GM18951 (cell line): ENCODE data around the gene ABHD12B.

Source experiments
- POLR2A ChIP-seq: IDR thresholded peaks from 4 replicates; pipeline ENCODE4 v1.6.1; 2011; ENCODE audit warnings: mild to moderate bottlenecking; ENCODE audit not compliant: insufficient read length, insufficient read depth; ENCODE audit errors: extremely low read depth
- in situ Hi-C: fragments of 300-500 bp; cut with MboI; formaldehyde crosslinking; loops from one replicate; pipeline ENCODE4 v1.12.0; 2022; ENCODE audit warnings: low sequenced_read_pairs, mixed read lengths, inconsistent platforms; ENCODE audit not compliant: unreplicated experiment

Gene ABHD12B

DNA sequence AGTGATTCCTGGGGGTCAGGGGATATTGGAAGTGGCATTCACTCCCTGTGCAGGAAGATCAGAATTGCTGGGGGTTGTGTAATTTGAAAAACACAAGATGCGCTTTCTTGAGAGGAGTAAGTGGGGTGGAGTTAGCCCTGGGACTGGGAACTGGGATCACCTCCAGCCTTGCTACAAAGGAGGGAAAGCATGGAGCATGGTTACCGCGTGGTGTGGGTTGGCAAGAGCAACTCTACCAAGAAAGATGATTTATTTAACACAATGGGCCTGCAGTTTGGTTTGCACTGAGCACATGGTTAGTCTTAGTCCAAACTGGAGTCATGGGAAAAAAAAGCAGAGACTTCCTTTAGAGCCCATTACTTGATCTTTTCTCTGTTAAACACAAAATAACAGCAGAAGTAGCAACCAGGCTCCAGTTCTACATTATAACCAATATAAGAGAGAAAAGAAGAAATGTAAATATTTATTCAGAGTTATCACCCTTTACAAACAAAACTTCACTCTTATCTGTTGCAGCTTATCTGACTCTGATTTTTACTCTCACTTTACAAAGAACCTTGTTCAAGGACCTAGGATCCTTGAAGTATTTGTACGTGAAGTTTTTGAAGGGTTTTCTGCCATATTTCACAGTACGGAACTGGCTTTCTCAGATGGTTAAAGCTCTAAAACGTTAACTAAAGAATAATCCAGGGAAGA, 38.8 kb upstream of the ABHD12B start:
- TF ChIP-seq POLR2A = no peak
- in situ Hi-C loops = no loop called here

DNA sequence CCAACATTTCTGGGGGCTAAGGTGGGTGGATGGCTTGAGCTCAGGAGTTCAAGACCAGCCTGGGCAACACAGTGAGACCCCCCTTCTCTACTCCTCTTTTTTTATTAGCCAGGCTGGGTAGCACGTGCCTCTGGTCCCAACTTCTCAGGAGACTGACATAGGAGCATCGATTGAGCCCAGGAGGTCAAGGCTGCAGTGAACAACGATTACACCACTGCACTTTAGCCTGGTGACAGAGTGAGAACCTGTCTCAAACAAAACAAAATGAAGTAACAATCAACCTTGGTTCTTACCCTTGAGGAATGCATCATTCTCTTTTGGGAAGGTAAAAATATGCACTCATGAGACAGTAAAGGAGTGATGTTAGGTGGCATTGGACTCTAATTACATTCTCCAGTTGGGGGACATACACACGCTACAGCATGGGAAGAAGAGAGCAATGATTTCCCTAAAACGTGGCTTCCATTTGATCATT, 37.0 kb upstream of the ABHD12B start:
- in situ Hi-C loops = no loop called here
- TF ChIP-seq POLR2A = peak; percentile 11

DNA sequence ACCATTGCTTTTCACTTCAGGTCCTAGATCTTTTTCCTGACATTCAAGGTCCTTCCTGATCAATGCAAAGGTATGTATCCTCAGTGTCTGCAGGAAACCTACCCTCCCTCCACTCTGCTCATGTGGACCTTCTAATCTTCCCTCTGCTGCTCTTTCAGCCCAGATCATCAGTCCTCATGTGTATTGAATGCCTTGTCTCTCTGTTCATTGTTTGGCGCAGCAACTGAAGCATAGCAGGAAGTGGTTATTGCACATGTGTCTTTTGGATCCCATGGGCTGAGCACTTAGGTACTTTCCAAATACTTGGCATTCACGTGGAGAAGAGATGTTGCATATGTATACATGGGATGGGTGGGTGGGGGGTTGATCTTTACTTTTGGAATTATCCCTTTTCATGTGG, 36.6 kb upstream of the ABHD12B start:
- in situ Hi-C loops = no loop called here
- TF ChIP-seq POLR2A = no peak

DNA sequence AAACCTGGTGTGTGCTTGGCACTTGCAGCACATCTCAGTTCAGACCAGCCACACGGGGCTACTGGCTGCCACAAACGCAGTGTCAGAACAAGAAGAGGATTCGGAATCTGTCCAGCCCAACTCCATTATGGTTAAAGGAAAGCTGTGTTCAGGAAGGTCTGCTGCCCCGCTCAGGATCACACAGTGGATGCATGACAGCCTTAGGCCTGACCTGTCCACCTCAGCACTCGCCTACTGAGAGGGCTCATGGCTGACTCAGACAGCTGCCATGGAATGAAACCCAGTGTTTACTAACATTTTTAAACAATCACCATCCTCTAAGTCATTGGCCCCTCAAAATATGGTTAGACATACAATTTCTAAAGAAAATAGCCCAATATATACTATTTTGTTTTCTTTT, 35.3 kb upstream of the ABHD12B start:
- in situ Hi-C loops = no loop called here
- no peak for TF ChIP-seq POLR2A

DNA sequence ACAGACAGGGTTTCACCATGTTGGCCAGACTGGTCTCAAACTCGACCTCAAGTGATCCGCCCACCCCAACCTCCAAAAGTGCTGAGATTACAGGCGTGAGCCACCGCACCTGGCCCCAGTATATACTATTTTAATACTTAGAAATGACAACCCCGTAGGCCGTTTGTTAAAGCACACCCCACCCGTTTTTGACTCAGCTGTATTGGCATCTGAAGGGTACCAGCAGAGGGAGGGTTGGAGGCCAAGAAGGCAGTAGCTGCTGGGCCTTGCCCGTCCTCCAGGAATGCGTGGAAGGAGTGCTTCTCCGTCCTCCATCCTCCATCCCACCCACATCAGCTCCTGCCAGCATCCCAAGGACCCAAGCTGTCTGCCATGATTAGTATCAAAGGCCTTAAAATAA, 34.6 kb upstream of the ABHD12B start:
- in situ Hi-C loops = no loop called here
- TF ChIP-seq POLR2A = no peak

DNA sequence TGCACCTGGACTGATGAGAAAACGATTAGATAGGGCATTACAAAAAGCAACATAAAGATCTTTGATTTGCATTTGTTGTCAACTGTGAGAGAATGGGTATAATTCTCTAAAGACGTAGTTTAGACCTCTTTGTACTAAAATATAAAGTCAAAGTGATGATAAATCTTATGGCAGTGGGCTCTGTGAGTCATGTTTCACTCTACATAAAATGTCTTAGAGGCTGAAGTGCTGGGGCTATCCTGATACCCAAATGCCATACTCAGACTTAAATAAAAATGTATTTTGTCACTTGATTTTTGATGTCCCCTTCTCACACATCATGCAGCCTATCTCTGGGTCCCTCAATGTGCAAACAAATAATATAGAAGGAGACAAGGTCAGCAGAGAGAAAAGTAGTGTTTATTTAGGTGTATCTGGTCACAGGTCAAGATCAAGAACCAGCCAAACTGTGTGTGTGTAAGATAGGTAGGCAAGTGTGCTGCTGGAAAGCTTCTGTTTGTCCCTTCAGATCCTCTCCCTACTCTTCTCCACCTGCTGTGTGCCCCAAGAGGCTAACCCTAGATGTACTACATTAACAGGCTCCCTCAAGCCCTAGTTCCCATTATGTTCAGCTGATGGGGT, 33.9 kb upstream of the ABHD12B start:
- in situ Hi-C loops = no loop called here
- no peak for TF ChIP-seq POLR2A

DNA sequence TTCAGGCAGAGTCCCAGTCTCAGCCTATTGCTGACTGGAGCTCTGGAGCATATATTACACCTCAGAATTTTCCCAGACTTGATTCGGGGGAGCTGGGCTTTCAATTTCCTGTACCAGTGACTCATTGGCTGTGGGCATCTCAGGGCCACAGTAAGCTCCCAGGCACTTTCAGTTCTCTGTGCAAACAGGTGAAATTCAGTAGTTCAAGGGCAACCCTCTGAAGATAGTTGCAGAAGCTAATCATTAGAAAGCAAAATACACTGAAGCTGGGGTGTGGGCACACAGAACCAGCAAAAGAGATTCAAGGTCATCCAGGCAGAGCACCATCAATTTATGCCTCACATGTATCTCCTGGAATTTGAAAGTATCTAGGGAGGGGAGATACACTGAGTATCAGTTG, 32.8 kb upstream of the ABHD12B start:
- in situ Hi-C loops = no loop called here
- TF ChIP-seq POLR2A = no peak

DNA sequence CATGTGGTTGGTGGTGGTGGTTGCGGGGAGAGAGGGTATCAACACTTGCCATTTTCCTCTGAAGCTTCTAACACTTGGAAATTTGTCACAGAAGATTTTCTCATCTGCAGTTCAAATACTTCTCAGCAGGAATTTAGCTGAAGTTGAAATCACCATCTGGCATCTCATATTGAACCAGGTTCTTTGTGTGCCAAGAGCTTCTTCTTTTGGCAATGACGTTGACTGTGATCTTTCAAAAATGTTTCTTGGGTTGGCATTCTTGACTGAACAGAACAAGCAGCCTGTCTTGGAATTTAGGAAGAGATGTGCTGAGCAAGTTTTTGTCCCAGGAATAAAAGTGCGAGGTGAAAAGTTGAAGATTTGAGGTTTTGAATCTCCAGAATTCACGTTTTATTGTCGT, 32.2 kb upstream of the ABHD12B start:
- in situ Hi-C loops = no loop called here
- TF ChIP-seq POLR2A = no peak

DNA sequence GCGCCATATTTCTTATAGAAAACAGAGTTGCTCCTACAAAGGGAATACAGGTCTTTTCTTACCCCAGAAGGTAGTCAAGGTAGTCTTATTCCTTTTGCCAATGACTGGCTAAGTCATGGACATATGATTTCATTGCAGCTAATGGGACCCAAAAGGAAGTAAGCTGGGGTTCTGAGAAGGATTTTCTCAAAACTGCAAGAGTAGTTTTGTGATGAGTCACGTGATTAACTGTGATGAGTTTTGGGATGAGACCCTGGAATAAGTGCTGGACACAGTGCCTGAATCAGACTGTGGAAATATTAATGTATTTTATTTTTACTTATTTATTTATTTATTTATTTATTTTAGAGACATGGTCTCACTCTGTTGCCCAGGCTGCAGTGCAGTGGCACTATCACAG, 27.5 kb upstream of the ABHD12B start:
- no peak for TF ChIP-seq POLR2A
- in situ Hi-C loops = no loop called here

DNA sequence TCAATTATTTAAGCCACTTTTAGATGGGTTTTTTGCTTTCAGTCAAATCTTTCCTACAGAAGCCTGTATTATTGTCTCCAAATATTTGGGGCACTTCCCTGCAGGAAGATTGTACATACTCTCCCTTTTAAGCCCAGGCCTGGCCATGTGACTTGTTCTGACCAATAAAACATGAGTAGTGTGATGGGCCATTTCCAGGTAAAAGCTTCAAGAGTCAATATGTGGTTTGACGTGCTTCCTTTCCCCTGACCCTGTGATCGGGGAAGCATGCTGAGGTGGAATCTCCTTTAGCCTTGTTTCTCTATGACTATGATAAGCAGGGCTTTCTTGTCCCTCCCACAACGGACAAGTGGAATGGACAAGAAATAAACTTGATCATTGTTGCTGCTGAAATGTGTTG, 26.7 kb upstream of the ABHD12B start:
- no peak for TF ChIP-seq POLR2A
- in situ Hi-C loops = no loop called here

DNA sequence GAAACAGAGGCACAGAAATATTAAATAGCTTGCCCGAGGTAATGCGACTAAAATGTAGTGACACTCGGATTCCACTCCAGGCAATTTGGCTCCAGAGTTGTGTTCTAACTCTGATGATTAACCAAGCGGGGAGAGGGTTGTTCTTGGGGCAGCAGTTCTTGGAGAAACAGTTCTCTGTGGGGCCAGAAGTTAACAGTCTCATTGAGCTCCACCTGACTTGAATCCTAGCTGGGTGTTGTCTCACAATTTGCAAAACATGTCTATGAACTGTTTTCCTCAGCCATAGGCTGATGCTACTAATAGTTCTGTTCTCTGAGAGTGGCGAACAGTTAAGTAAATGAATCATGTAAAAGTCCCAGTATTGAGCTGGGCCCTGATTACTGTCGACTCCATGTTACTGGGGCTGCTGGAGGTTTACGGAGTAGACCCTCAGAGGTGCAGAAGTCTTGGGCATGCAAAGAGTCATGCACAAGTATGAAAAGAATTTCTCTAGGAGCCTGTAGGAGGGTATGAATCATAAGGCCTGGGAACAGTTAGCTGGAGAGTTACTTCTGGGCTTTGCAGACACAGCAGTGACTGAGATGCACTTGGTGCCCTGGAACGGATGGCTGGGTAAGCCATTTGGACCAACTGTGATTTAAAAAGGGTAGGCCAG, 25.5 kb upstream of the ABHD12B start:
- in situ Hi-C loops = no loop called here

DNA sequence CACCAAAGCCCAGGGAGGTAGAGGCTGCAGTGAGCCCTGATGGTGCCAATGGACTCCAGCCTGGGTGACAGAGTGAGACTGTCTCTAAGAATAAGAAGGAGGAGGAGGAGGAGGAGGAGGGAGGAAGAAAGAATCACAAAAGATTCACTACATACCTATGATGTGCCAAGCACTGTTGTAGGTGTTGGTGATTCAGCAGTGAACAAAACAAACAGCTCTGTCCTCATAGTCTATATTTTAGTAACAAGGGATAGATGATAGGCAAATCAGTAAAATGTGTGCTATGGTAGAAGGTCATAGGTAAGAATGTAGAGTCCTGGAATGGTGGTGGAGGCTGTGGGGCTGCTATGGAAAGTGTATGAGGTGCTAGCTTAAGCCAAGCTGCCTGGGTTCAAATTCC, 18.0 kb upstream of the ABHD12B start:
- TF ChIP-seq POLR2A = no peak
- in situ Hi-C loops = no loop called here

More for the DNA sequence above, 25.5 kb upstream of the ABHD12B start:
- no peak for TF ChIP-seq POLR2A

DNA sequence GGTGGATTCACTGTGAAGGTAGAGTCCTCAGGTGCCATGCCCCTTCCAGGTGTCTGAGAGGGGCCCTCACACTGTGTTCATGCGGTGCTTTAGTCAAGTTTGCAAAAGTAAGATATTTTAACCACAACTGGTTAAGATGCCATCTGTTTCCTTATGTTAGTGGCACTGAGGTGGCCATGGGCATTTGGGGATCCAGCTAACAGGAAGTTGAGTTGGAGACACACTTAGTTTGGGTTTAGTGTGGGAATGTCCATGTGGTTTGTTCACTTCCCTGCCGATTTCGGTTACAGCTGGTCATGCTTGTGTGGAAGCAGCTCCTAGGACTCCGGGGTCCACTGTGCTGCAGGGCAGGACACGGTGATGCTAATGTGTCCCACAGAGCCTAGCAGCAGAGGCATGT, 17.3 kb upstream of the ABHD12B start:
- in situ Hi-C loops = no loop called here

DNA sequence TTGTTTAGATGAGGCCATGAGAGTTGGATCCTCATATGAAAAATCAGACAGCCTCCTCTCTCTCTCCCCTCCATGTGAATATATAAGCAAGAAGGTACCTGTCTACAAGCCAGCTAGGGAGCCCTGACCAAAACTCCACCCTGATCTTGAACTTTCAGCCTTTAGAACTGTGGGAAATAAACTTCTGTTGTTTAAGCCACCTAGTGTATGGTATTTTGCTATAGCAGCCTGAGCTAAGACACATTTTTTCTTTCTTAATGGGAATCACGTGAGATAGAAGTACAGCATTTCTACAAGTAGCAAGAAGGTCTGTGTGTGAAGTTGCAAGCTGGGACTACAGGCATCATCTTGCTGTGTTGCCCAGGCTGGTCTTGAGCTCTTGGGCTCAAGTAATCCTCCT, 16.3 kb upstream of the ABHD12B start:
- in situ Hi-C loops = no loop called here
- no peak for TF ChIP-seq POLR2A

More for the DNA sequence above, 17.3 kb upstream of the ABHD12B start:
- TF ChIP-seq POLR2A = no peak

DNA sequence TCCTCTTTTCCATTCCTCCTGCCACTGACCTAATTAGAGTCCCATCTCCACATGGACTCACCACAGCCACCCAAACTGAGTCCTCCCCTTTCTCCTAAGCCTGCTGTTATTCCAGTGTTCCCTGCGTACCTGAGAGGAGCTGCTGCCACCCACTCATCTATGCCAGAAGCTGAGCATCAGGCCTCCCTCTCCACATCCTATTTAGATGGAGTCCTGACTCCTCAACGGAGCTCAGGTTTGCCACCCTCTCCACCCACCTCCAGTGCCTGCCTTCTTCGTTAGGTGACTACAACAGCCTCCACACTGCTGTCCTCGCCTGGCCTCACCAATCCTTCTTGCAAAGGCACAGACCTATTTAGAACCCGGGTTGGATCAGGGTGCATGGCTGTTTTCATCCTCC, 15.2 kb upstream of the ABHD12B start:
- in situ Hi-C loops = no loop called here
- no peak for TF ChIP-seq POLR2A

DNA sequence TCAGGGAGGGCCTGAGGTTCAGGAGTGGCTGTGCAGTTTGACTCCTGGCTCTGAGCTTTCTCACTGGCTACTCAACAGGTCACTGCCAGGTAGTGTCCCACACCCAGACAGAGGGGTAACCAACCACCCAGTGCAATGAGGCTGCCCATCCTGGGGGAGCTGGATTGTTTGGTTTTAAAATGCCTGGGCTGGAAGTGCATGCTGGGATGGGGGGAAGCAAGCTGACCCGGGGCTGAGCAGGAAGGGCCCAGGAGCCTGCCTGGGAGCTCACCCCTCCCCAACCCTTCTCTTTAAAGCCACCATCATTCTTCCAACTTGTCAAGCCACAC, 12.6 kb upstream of the ABHD12B start:
- in situ Hi-C loops = no loop called here
- no peak for TF ChIP-seq POLR2A
